22Rv1 (cell line): ENCODE measurements around the gene KRT8.

Experiments used
- CTCF ChIP-seq: fragments of 450-650 bp; IDR thresholded peaks from 2 replicates; pipeline ENCODE4 v1.5.1; 2017; ENCODE audit warnings: mild to moderate bottlenecking
- ZFX ChIP-seq: fragments of 450-650 bp; IDR thresholded peaks from 2 replicates; pipeline ENCODE4 v1.6.1; 2017; ENCODE audit warnings: antibody characterized with exemption, borderline replicate concordance

DNA sequence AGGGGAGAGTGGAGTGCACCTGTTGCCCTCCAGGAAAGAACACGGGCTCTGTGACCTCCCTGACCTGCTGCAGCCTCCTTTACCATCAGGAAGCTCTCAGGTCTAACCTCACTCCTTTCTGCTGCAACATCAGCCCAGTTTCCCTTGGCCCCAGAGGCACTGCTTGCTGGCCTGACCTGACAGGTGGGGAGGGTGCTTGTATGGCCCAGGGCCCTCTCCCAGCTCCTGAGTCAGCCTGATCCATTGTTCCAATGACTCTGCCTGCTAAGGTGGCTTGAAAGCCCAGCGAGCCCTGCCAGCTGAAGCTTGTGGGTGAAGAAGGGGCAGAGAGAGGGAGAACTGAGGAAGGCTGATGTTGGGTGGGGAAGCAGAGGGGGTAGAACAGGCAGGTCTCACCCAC is 42.9 kb downstream of the KRT8 start:
- TF ChIP-seq CTCF (no peak), ZFX (no peak)
